Upper lobe of left lung (tissue), 6 donors: ENCODE data around the gene SFXN5. TPM values are rescaled to one million over a fixed set of nuclear protein-coding genes. Genes with fewer than 3 reads are reported as not detected.

Experiments used
- ATAC-seq, 2 donors: fragments of 200-7000 bp; cut with Tn5 transposase; one replicate each; pipeline ENCODE4 v1.9.1; 2022; ENCODE audit warnings: mild to moderate bottlenecking in 2 of 2, moderate library complexity in 2 of 2; ENCODE audit not compliant: low FRiP score in 2 of 2
- DNase-seq, 2 donors: peaks; one replicate each; pipeline ENCODE4 v3.0.0-alpha.2; 2019 to 2020
- H3K27ac ChIP-seq, 4 donors: fragments of 200-600 bp; sonication (generic); one replicate each; pipeline ENCODE4 v1.5.1; 2016 to 2019
- H3K27me3 ChIP-seq, 4 donors: fragments of 200-600 bp; sonication (generic); one replicate each; pipeline ENCODE4 v1.5.1; 2017 to 2019
- H3K36me3 ChIP-seq, 4 donors: fragments of 200-600 bp; sonication (generic); one replicate each; pipeline ENCODE4 v1.5.1; 2016 to 2019
- H3K4me1 ChIP-seq, 4 donors: fragments of 200-600 bp; sonication (generic); one replicate each; pipeline ENCODE4 v1.5.1; 2018 to 2019
- H3K4me3 ChIP-seq, 4 donors: fragments of 200-600 bp; sonication (generic); one replicate each; pipeline ENCODE4 v1.5.1; 2017 to 2019; ENCODE audit warnings: mild to moderate bottlenecking in 2 of 4, moderate library complexity in 1 of 4
- H3K9me3 ChIP-seq, 4 donors: fragments of 200-600 bp; sonication (generic); one replicate each; pipeline ENCODE4 v1.5.1; 2018 to 2019
- CTCF ChIP-seq, 6 experiments: fragments of 450-650 bp in 4 of 6; fragments of 200-600 bp in 2 of 6; sonication (generic) in 2 of 6; IDR thresholded peaks; one replicate each; pipeline ENCODE4 v1.5.1; 2016 to 2019; ENCODE audit warnings: antibody characterized with exemption in 6 of 6
- EP300 ChIP-seq, 4 donors: sonication (generic); formaldehyde crosslinking; IDR thresholded peaks; one replicate each; pipeline ENCODE4 v1.5.1; 2017; ENCODE audit warnings: antibody characterized with exemption in 4 of 4, control low read depth in 2 of 4
- POLR2A ChIP-seq, 4 donors: fragments of 450-650 bp; IDR thresholded peaks; one replicate each; pipeline ENCODE4 v1.5.1; 2016 to 2017; ENCODE audit warnings: antibody characterized with exemption in 4 of 4, mild to moderate bottlenecking in 2 of 4
- POLR2AphosphoS5 ChIP-seq, 2 donors: sonication (generic); formaldehyde crosslinking; IDR thresholded peaks; one replicate each; pipeline ENCODE4 v1.5.1; 2017; ENCODE audit warnings: antibody characterized with exemption in 2 of 2
- WGBS, 2 donors: methylation state at CpG; one replicate each; pipeline ENCODE4 v1.1.5; 2017 to 2018; 5-methylcytosine and 5-hydroxymethylcytosine counted together
- total RNA-seq, 6 donors: library from RNA; depleted of rRNA in 4 of 6; stranded (reverse); fragments of >200 nt in 4 of 6; gene quantifications; one replicate each; pipeline versions ENCODE4 v1.1.0 to v1.2.1, GENCODE V29; 2016 to 2021
- donor health status: DM: no; HTN: no; CAD: no; lungs with moderate emphysema.
- donor health status: DM: no; HTN: yes; CAD: no; lungs with severe emphysema.

The SFXN5 gene
- total RNA-seq, 6 donors from 2014 or later = 10.8 to 44.0 (median 13.7) TPM

- Histone ChIP-seq H3K9me3 (no peaks in the 10 kb centered on the region), H3K36me3 (peaks cover 0 to 39% (median 16%) of the 10 kb centered on the region in 4 donors), H3K4me1 (no peaks in the 10 kb centered on the region), H3K27me3 (no peaks in the 10 kb centered on the region), H3K4me3 (no peak overlapping the region), H3K27ac (no peak overlapping the region)
- DNase-seq (no peak), ATAC-seq (no peak)
- TF ChIP-seq CTCF (IDR thresholded peaks at IDR 0.05) (no peak), EP300 (IDR thresholded peaks at IDR 0.05) (no peak), POLR2AphosphoS5 (IDR thresholded peaks at IDR 0.05) (no peak), POLR2A (IDR thresholded peaks at IDR 0.05) (no peak)
- WGBS, 2 donors = 90 to 91% methylated on average over 4 to 9 of the region's 9 CpGs
These were observed 8.1 kb upstream of the SFXN5 start for GRCh38 chr2:73079636-73080035.

- peaks cover 0 to 34% (median 14%) of the 10 kb centered on the region in 4 donors for H3K36me3 ChIP-seq
- H3K4me1 ChIP-seq = no peaks in the 10 kb centered on the region
- WGBS, 2 donors = 87 to 89% methylated on average over 13 of the region's 13 CpGs
- no peak for DNase-seq
- H3K27ac ChIP-seq = no peak overlapping the region
- no peak for ATAC-seq
- no peak overlapping the region for H3K4me3 ChIP-seq
- TF ChIP-seq POLR2A (IDR thresholded peaks at IDR 0.05) (no peak), POLR2AphosphoS5 (IDR thresholded peaks at IDR 0.05) (no peak), CTCF (IDR thresholded peaks at IDR 0.05) (no peak), EP300 (IDR thresholded peaks at IDR 0.05) (no peak)
- no peaks in the 10 kb centered on the region for H3K27me3 ChIP-seq
- H3K9me3 ChIP-seq = no peaks in the 10 kb centered on the region
These were observed 7.2 kb upstream of the SFXN5 start for GRCh38 chr2:73078457-73079411.

GRCh38 chr2:73077424-73077795 lies 5.9 kb upstream of the SFXN5 start:
- TF ChIP-seq POLR2A (IDR thresholded peaks at IDR 0.05) (no peak), CTCF (IDR thresholded peaks at IDR 0.05) (no peak), EP300 (IDR thresholded peaks at IDR 0.05) (no peak), POLR2AphosphoS5 (IDR thresholded peaks at IDR 0.05) (no peak)
- ATAC-seq (no peak), DNase-seq (no peak)
- Histone ChIP-seq H3K4me3 (no peak overlapping the region), H3K4me1 (peaks cover under 1 to 4% (median 4%) of the 10 kb centered on the region in 4 donors), H3K9me3 (no peaks in the 10 kb centered on the region), H3K27ac (no peak overlapping the region), H3K27me3 (no peaks in the 10 kb centered on the region), H3K36me3 (peaks cover 0 to 34% (median 14%) of the 10 kb centered on the region in 4 donors)
- WGBS, 2 donors = 83 to 86% methylated on average over 1 of the region's 1 CpG

- no peak for ATAC-seq
- 87 to 93% methylated on average over 8 of the region's 8 CpGs for WGBS, 2 donors
- no peak overlapping the region for H3K4me3 ChIP-seq
- peaks cover 6 to 9% (median 9%) of the 10 kb centered on the region in 4 donors for H3K4me1 ChIP-seq
- H3K9me3 ChIP-seq = no peaks in the 10 kb centered on the region
- no peak for TF ChIP-seq POLR2AphosphoS5 (IDR thresholded peaks at IDR 0.05)
- TF ChIP-seq EP300 (IDR thresholded peaks at IDR 0.05) = no peak
- no peak for TF ChIP-seq CTCF (IDR thresholded peaks at IDR 0.05)
- no peak for TF ChIP-seq POLR2A (IDR thresholded peaks at IDR 0.05)
- no peak for DNase-seq
- H3K36me3 ChIP-seq = peaks cover 0 to 34% (median 14%) of the 10 kb centered on the region in 4 donors
- no peak overlapping the region for H3K27ac ChIP-seq
- no peaks in the 10 kb centered on the region for H3K27me3 ChIP-seq
These were observed 5.3 kb upstream of the SFXN5 start for GRCh38 chr2:73076701-73077423.
